IPS-15b (cell line): ENCODE measurements around the gene GET4.
"Not testable (repeated sequence)": the region's sequence is repeated elsewhere in the genome, so short reads cannot be mapped to it uniquely, and the experiment has no call there.

ENCODE experiments used
- H3K27me3 ChIP-seq: one replicate; pipeline ENCODE4 v1.6.1; 2013; ENCODE audit warnings: low read length; ENCODE audit not compliant: control insufficient read depth, insufficient read depth
- H3K36me3 ChIP-seq: one replicate; pipeline ENCODE4 v1.6.1; 2013; ENCODE audit warnings: low read length; ENCODE audit not compliant: control insufficient read depth, insufficient read depth
- H3K4me1 ChIP-seq: one replicate; pipeline ENCODE4 v1.6.1; 2013; ENCODE audit warnings: mild to moderate bottlenecking, low read length; ENCODE audit not compliant: control insufficient read depth, insufficient read depth
- H3K4me3 ChIP-seq: one replicate; pipeline ENCODE4 v1.5.1; 2013; ENCODE audit warnings: low read depth, low read length
- H3K9ac ChIP-seq: one replicate; pipeline ENCODE4 v1.6.1; 2013; ENCODE audit warnings: low read depth, mild to moderate bottlenecking, low read length
- H3K9me3 ChIP-seq: one replicate; pipeline ENCODE4 v1.6.1; 2013; ENCODE audit warnings: mild to moderate bottlenecking, low read length; ENCODE audit not compliant: control insufficient read depth, insufficient read depth

GET4 gene

GRCh38 chr7:923108-924041, 47.0 kb downstream of the GET4 start:
- no peaks in the 10 kb centered on the region for H3K27me3 ChIP-seq
- no peaks in the 10 kb centered on the region for H3K4me1 ChIP-seq
- no peak overlapping the region for H3K9ac ChIP-seq
- no peak overlapping the region for H3K4me3 ChIP-seq
- no peaks in the 10 kb centered on the region for H3K36me3 ChIP-seq
- no peaks in the 10 kb centered on the region for H3K9me3 ChIP-seq

GRCh38 chr7:924042-924441, 47.7 kb downstream of the GET4 start:
- H3K27me3 ChIP-seq, H3K36me3 ChIP-seq, H3K4me1 ChIP-seq, H3K4me3 ChIP-seq, H3K9me3 ChIP-seq, H3K9ac ChIP-seq: not testable (repeated sequence)

GRCh38 chr7:924541-925231, 48.3 kb downstream of the GET4 start:
- H3K9ac ChIP-seq: no peak overlapping the region
- no peak overlapping the region for H3K4me3 ChIP-seq
- H3K9me3 ChIP-seq: no peaks in the 10 kb centered on the region
- no peaks in the 10 kb centered on the region for H3K27me3 ChIP-seq
- no peaks in the 10 kb centered on the region for H3K36me3 ChIP-seq
- H3K4me1 ChIP-seq: no peaks in the 10 kb centered on the region

- H3K9ac ChIP-seq: no peak overlapping the region
- no peaks in the 10 kb centered on the region for H3K27me3 ChIP-seq
- no peaks in the 10 kb centered on the region for H3K36me3 ChIP-seq
- no peak overlapping the region for H3K4me3 ChIP-seq
- no peaks in the 10 kb centered on the region for H3K9me3 ChIP-seq
- H3K4me1 ChIP-seq: no peaks in the 10 kb centered on the region
These were observed 49.2 kb downstream of the GET4 start for GRCh38 chr7:925601-926000.

- Histone ChIP-seq H3K9ac (no peak overlapping the region), H3K4me3 (no peak overlapping the region), H3K9me3 (no peaks in the 10 kb centered on the region), H3K27me3 (no peaks in the 10 kb centered on the region), H3K4me1 (no peaks in the 10 kb centered on the region), H3K36me3 (no peaks in the 10 kb centered on the region)
These were observed 50.0 kb downstream of the GET4 start for GRCh38 chr7:926061-927030.

- Histone ChIP-seq H3K4me3 (no peak overlapping the region), H3K9ac (no peak overlapping the region), H3K9me3 (no peaks in the 10 kb centered on the region), H3K4me1 (no peaks in the 10 kb centered on the region), H3K36me3 (no peaks in the 10 kb centered on the region), H3K27me3 (no peaks in the 10 kb centered on the region)
These were observed 50.8 kb downstream of the GET4 start for GRCh38 chr7:927031-927671.

- Histone ChIP-seq H3K9me3 (no peaks in the 10 kb centered on the region), H3K36me3 (no peaks in the 10 kb centered on the region), H3K4me1 (no peaks in the 10 kb centered on the region), H3K4me3 (no peak overlapping the region), H3K9ac (no peak overlapping the region), H3K27me3 (no peaks in the 10 kb centered on the region)
These were observed 53.0 kb downstream of the GET4 start for GRCh38 chr7:929311-929711.

- no peaks in the 10 kb centered on the region for H3K36me3 ChIP-seq
- H3K9me3 ChIP-seq: no peaks in the 10 kb centered on the region
- no peaks in the 10 kb centered on the region for H3K4me1 ChIP-seq
- no peak overlapping the region for H3K9ac ChIP-seq
- no peak overlapping the region for H3K4me3 ChIP-seq
- no peaks in the 10 kb centered on the region for H3K27me3 ChIP-seq
These were observed 54.8 kb downstream of the GET4 start for GRCh38 chr7:930975-931758.

GRCh38 chr7:931871-932650, 55.7 kb downstream of the GET4 start:
- no peak overlapping the region for H3K9ac ChIP-seq
- no peaks in the 10 kb centered on the region for H3K27me3 ChIP-seq
- H3K36me3 ChIP-seq: no peaks in the 10 kb centered on the region
- H3K9me3 ChIP-seq: no peaks in the 10 kb centered on the region
- H3K4me1 ChIP-seq: no peaks in the 10 kb centered on the region
- no peak overlapping the region for H3K4me3 ChIP-seq

GRCh38 chr7:932651-932975, 56.3 kb downstream of the GET4 start:
- no peaks in the 10 kb centered on the region for H3K27me3 ChIP-seq

More at GRCh38 chr7:932651-932975, 56.3 kb downstream of the GET4 start:
- no peaks in the 10 kb centered on the region for H3K36me3 ChIP-seq
- no peak overlapping the region for H3K4me3 ChIP-seq
- no peaks in the 10 kb centered on the region for H3K4me1 ChIP-seq
- no peak overlapping the region for H3K9ac ChIP-seq
- H3K9me3 ChIP-seq: no peaks in the 10 kb centered on the region
